ENCODE measurements around the gene MYO1C. TPM values are rescaled to one million over a fixed set of nuclear protein-coding genes. Genes with fewer than 3 reads are reported as not detected.

Gene MYO1C
- polyA plus RNA-seq, 1 donor from 2014 or later: 5.7 TPM

GRCh38 chr17:1449412-1449967 lies 43.0 kb downstream of the MYO1C start:
- Histone ChIP-seq H3K9ac (ENCODE audit: low read length) (no peak overlapping the region), H3K4me2 (ENCODE audit: low read length) (no peak overlapping the region), H3K9me2 (ENCODE audit: insufficient read depth, low read length) (no peaks in the 10 kb centered on the region), H3F3A (ENCODE audit: insufficient read depth, low read length, poor library complexity, severe bottlenecking) (no peaks in the 10 kb centered on the region), H2AFZ (ENCODE audit: low read depth, low read length) (no peak overlapping the region), H3K4me3 (ENCODE audit: low read length) (no peak overlapping the region), H4K20me1 (ENCODE audit: insufficient read depth) (no peaks in the 10 kb centered on the region), H3K27ac (ENCODE audit: low read length) (no peak overlapping the region), H3K36me3 (ENCODE audit: insufficient read depth, low read length) (no peaks in the 10 kb centered on the region), H3K79me2 (replicated peaks; ENCODE audit: insufficient read depth, low read length) (peaks cover 80% of the 10 kb centered on the region), H3K9me3 (ENCODE audit: low read length) (no peaks in the 10 kb centered on the region), H3K27me3 (ENCODE audit: insufficient read depth, low read depth, low read length) (no peaks in the 10 kb centered on the region)
- TF ChIP-seq EP300 (conservative IDR thresholded peaks at IDR 0.05; ENCODE audit: poor library complexity, severe bottlenecking) (no peak), MXI1 (conservative IDR thresholded peaks at IDR 0.05; ENCODE audit: poor library complexity, severe bottlenecking) (no peak), CTCF (IDR thresholded peaks at IDR 0.05; ENCODE audit: poor library complexity, severe bottlenecking) (no peak), REST (IDR thresholded peaks at IDR 0.05; ENCODE audit: borderline replicate concordance) (no peak), POLR2AphosphoS5 (IDR thresholded peaks at IDR 0.05) (no peak), TAF1 (IDR thresholded peaks at IDR 0.05; ENCODE audit: low read depth) (no peak), EZH2 (IDR thresholded peaks at IDR 0.05; ENCODE audit: borderline replicate concordance, insufficient read depth, low read length, poor library complexity, severe bottlenecking) (no peak), RAD21 (conservative IDR thresholded peaks at IDR 0.05) (no peak), SMC3 (conservative IDR thresholded peaks at IDR 0.05; ENCODE audit: poor library complexity) (no peak)

- H3K79me2 ChIP-seq (replicated peaks; ENCODE audit: insufficient read depth, low read length): peaks cover 68% of the 10 kb centered on the region
- H3F3A ChIP-seq (ENCODE audit: insufficient read depth, low read length, poor library complexity, severe bottlenecking): no peaks in the 10 kb centered on the region
- no peak for TF ChIP-seq POLR2AphosphoS5 (IDR thresholded peaks at IDR 0.05)
- TF ChIP-seq EZH2 (IDR thresholded peaks at IDR 0.05; ENCODE audit: borderline replicate concordance, insufficient read depth, low read length, poor library complexity, severe bottlenecking): no peak
- TF ChIP-seq TAF1 (IDR thresholded peaks at IDR 0.05; ENCODE audit: low read depth): no peak
- no peak for TF ChIP-seq EP300 (conservative IDR thresholded peaks at IDR 0.05; ENCODE audit: poor library complexity, severe bottlenecking)
- TF ChIP-seq MXI1 (conservative IDR thresholded peaks at IDR 0.05; ENCODE audit: poor library complexity, severe bottlenecking): no peak
- no peak for TF ChIP-seq CTCF (IDR thresholded peaks at IDR 0.05; ENCODE audit: poor library complexity, severe bottlenecking)
- no peak for TF ChIP-seq REST (IDR thresholded peaks at IDR 0.05; ENCODE audit: borderline replicate concordance)
- no peak for TF ChIP-seq SMC3 (conservative IDR thresholded peaks at IDR 0.05; ENCODE audit: poor library complexity)
- TF ChIP-seq RAD21 (conservative IDR thresholded peaks at IDR 0.05): no peak
- no peaks in the 10 kb centered on the region for H4K20me1 ChIP-seq (ENCODE audit: insufficient read depth)
- H3K27ac ChIP-seq (ENCODE audit: low read length): no peak overlapping the region
- H3K9ac ChIP-seq (ENCODE audit: low read length): no peak overlapping the region
- no peak overlapping the region for H3K4me2 ChIP-seq (ENCODE audit: low read length)
- no peaks in the 10 kb centered on the region for H3K9me3 ChIP-seq (ENCODE audit: low read length)
- H2AFZ ChIP-seq (ENCODE audit: low read depth, low read length): no peak overlapping the region
- no peaks in the 10 kb centered on the region for H3K27me3 ChIP-seq (ENCODE audit: insufficient read depth, low read depth, low read length)
- no peak overlapping the region for H3K4me3 ChIP-seq (ENCODE audit: low read length)
- no peaks in the 10 kb centered on the region for H3K9me2 ChIP-seq (ENCODE audit: insufficient read depth, low read length)
- no peaks in the 10 kb centered on the region for H3K36me3 ChIP-seq (ENCODE audit: insufficient read depth, low read length)
These were observed 45.4 kb downstream of the MYO1C start for GRCh38 chr17:1447052-1447451.

Data from neural cell (in vitro differentiated cells).